GM12872 (cell line): ENCODE measurements around the gene ANK2.

Source experiments
- CTCF ChIP-seq: IDR thresholded peaks from 3 replicates; pipeline ENCODE4 v1.5.1; 2011; ENCODE audit warnings: low read depth, mild to moderate bottlenecking, low read length, moderate library complexity; ENCODE audit not compliant: insufficient read depth

The ANK2 gene

GRCh38 chr4:113433116-113433515 is 383.7 kb downstream of the ANK2 start:
- no peak for TF ChIP-seq CTCF
